NCI-H187 (cell line): ENCODE results near the gene GPR50.

ENCODE experiments used
- DNase-seq, 2 experiments: peaks; one replicate each; lab custom pipeline; 2025; lab: John Stamatoyannopoulos, UW

Gene GPR50

GRCh38 chrX:151176231-151176750 lies at the start of gene GPR50:
Gene GPR50 (plus strand): TSS chrX:151176584. CDS start chrX:151176722, 138 bp downstream.
- no peak for DNase-seq

- no peak for DNase-seq
Measured at GRCh38 chrX:151132531-151132930, 43.9 kb upstream of the GPR50 start.

- DNase-seq, result peak in 1 of 2 experiments; percentile 12
Measured at GRCh38 chrX:151151665-151152267, 24.6 kb upstream of the GPR50 start.

- no peak for DNase-seq
Measured at GRCh38 chrX:151153086-151153485, 23.3 kb upstream of the GPR50 start.

- no peak for DNase-seq
Measured at GRCh38 chrX:151153667-151154066, 22.7 kb upstream of the GPR50 start.

- no peak for DNase-seq
Measured at GRCh38 chrX:151155234-151155633, 21.1 kb upstream of the GPR50 start.

GRCh38 chrX:151161690-151162089 lies 14.7 kb upstream of the GPR50 start:
- no peak for DNase-seq

- no peak for DNase-seq
Measured at GRCh38 chrX:151167791-151168345, 8.5 kb upstream of the GPR50 start.

GRCh38 chrX:151169783-151170182 lies 6.6 kb upstream of the GPR50 start:
- DNase-seq, result no peak

GRCh38 chrX:151174581-151175282 lies 1.7 kb upstream of the GPR50 start:
- DNase-seq, result no peak

GRCh38 chrX:151175283-151176062 lies 911 bp upstream of the GPR50 start:
- no peak for DNase-seq

GRCh38 chrX:151177141-151178027 lies 1.0 kb downstream of the GPR50 start:
- no peak for DNase-seq

- DNase-seq, result no peak
Measured at GRCh38 chrX:151178746-151179145, 2.4 kb downstream of the GPR50 start.

GRCh38 chrX:151180400-151180799 lies 4.0 kb downstream of the GPR50 start:
- no peak for DNase-seq

- DNase-seq, result no peak
Measured at GRCh38 chrX:151181088-151181487, 4.7 kb downstream of the GPR50 start.

- no peak for DNase-seq
Measured at GRCh38 chrX:151183233-151183753, 6.9 kb downstream of the GPR50 start.

GRCh38 chrX:151183912-151184565 lies 7.7 kb downstream of the GPR50 start:
- no peak for DNase-seq

GRCh38 chrX:151184705-151185104 lies 8.3 kb downstream of the GPR50 start:
- DNase-seq, result no peak

GRCh38 chrX:151206871-151207270 lies 30.5 kb downstream of the GPR50 start:
- DNase-seq, result no peak

- no peak for DNase-seq
Measured at GRCh38 chrX:151225843-151226242, 49.5 kb downstream of the GPR50 start.

GRCh38 chrX:151226941-151227340 lies 50.6 kb downstream of the GPR50 start:
- DNase-seq, result no peak
